OCI-LY3 (cell line): ENCODE results near the gene SMYD3.
"Not testable (repeated sequence)": the region's sequence is repeated elsewhere in the genome, so short reads cannot be mapped to it uniquely, and the experiment has no call there.

ENCODE experiments used
- H2AFZ ChIP-seq: fragments of 200-600, 300-600 bp; shearing (Covaris generic); 2 replicates; pipeline ENCODE4 v1.6.0; 2014; ENCODE audit warnings: antibody characterized with exemption, low read depth, low read length
- H3K27ac ChIP-seq: fragments of 200-600, 300-600 bp; sonication (generic); 2 replicates; pipeline ENCODE4 v1.5.1; 2014; ENCODE audit warnings: mild to moderate bottlenecking, low read length, moderate library complexity, mixed read lengths
- H3K27me3 ChIP-seq: fragments of 200-600, 300-600 bp; sonication (generic); 2 replicates; pipeline ENCODE4 v1.6.1; 2014; ENCODE audit warnings: low read depth, low read length, mixed read lengths
- H3K36me3 ChIP-seq: fragments of 200-600, 300-600 bp; sonication (generic); replicated peaks from 2 replicates; pipeline ENCODE3; 2014; ENCODE audit warnings: low read depth, low read length, mixed read lengths
- H3K4me1 ChIP-seq: fragments of 300-600, 200-600 bp; sonication (generic); 2 replicates; pipeline ENCODE4 v1.6.1; 2014; ENCODE audit warnings: low read length, mixed read lengths
- H3K4me2 ChIP-seq: fragments of 200-600, 300-600 bp; sonication (generic); 2 replicates; pipeline ENCODE4 v1.6.1; 2014; ENCODE audit warnings: low read length, mixed read lengths
- H3K4me3 ChIP-seq: fragments of 300-600, 200-600 bp; sonication (generic); 2 replicates; pipeline ENCODE4 v1.5.1; 2014; ENCODE audit warnings: antibody characterized with exemption, mild to moderate bottlenecking, low read length, moderate library complexity
- H3K79me2 ChIP-seq: fragments of 300-600, 200-600 bp; shearing (Covaris generic); 2 replicates; pipeline ENCODE4 v1.6.1; 2014; ENCODE audit warnings: mild to moderate bottlenecking, low read length, mixed read lengths
- H3K9ac ChIP-seq: fragments of 300-600, 200-600 bp; shearing (Covaris generic); 2 replicates; pipeline ENCODE4 v1.6.0; 2014; ENCODE audit warnings: mild to moderate bottlenecking, low read length, moderate library complexity
- H3K9me3 ChIP-seq: fragments of 200-600, 300-600 bp; shearing (Covaris generic); 2 replicates; pipeline ENCODE4 v1.6.1; 2014; ENCODE audit warnings: low read length, mixed read lengths; ENCODE audit not compliant: insufficient read depth
- H4K20me1 ChIP-seq: fragments of 200-600, 300-600 bp; sonication (generic); 2 replicates; pipeline ENCODE4 v1.6.1; 2016; ENCODE audit warnings: low read length, mixed read lengths; ENCODE audit not compliant: insufficient read depth
- EZH2phosphoT487 ChIP-seq: fragments of 200-600 bp; shearing (Covaris generic); IDR thresholded peaks from 2 replicates; pipeline ENCODE4 v1.6.1; 2018; ENCODE audit warnings: antibody characterized with exemption, mixed run types, low read depth
- TF ChIP-seq, protein P1 (sequence below): fragments of 200-600, 300-600 bp; sonication (generic); IDR thresholded peaks from 2 replicates; pipeline ENCODE4 v1.5.1; 2014; ENCODE audit warnings: antibody characterized with exemption, low read length, low read depth

The SMYD3 gene

DNA sequence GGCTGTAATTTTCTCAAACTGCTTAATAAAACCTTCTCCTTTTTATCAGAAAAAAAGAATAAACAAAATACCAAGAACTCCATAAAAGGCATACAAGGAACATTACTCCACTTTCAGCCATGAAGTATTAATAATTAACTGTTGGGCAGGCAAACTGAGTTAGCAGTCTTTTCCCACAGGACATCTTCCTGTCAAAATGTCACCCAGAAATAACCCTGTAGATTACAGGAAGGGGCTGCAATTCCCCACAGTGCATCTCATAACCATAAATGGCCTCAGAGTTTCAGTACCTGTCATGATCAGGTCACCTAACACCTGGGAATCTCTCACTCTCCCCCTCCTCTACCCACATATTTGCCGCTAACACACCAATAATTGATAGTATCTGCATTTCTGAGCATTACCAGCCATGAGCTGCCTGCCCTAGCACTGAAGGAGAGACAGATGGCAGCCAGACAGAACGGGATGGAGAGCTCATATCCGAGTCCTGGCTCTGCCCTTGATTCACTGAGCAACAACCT, 475.0 kb downstream of the SMYD3 start:
- H4K20me1 ChIP-seq = no peaks in the 10 kb centered on the region
- H3K27me3 ChIP-seq = no peaks in the 10 kb centered on the region
- H3K79me2 ChIP-seq = no peaks in the 10 kb centered on the region
- no peak overlapping the region for H3K27ac ChIP-seq
- no peak overlapping the region for H2AFZ ChIP-seq
- H3K4me2 ChIP-seq = peak overlapping the region; percentile 9
- H3K9me3 ChIP-seq = no peaks in the 10 kb centered on the region
- no peak overlapping the region for H3K9ac ChIP-seq
- H3K4me1 ChIP-seq = peaks cover 11% of the 10 kb centered on the region
- no peak overlapping the region for H3K4me3 ChIP-seq
- TF ChIP-seq, protein P1, sequence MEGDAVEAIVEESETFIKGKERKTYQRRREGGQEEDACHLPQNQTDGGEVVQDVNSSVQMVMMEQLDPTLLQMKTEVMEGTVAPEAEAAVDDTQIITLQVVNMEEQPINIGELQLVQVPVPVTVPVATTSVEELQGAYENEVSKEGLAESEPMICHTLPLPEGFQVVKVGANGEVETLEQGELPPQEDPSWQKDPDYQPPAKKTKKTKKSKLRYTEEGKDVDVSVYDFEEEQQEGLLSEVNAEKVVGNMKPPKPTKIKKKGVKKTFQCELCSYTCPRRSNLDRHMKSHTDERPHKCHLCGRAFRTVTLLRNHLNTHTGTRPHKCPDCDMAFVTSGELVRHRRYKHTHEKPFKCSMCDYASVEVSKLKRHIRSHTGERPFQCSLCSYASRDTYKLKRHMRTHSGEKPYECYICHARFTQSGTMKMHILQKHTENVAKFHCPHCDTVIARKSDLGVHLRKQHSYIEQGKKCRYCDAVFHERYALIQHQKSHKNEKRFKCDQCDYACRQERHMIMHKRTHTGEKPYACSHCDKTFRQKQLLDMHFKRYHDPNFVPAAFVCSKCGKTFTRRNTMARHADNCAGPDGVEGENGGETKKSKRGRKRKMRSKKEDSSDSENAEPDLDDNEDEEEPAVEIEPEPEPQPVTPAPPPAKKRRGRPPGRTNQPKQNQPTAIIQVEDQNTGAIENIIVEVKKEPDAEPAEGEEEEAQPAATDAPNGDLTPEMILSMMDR = no peak
- no peak for TF ChIP-seq EZH2phosphoT487
- no peaks in the 10 kb centered on the region for H3K36me3 ChIP-seq

DNA sequence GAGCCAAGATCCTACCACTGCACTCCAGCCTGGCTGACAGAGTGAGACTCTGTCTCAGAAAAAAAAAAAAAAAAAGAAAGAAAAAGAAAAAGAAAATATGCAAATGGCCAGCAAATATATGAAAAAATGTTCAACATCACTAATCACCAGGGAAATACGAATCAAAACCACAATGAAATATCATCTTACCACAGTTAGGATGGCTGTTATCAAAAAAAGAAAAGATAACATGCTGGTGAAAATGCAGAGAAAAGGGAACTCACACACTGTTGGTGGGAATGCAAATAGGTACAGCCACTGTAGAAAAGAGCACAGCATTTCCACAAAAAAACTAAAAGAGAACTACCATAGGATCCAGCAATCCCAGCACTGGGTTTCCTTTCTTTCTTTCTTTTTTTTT, 477.5 kb downstream of the SMYD3 start:
- Histone ChIP-seq H3K9me3 (no peaks in the 10 kb centered on the region), H3K4me2 (no peak overlapping the region), H3K27me3 (no peaks in the 10 kb centered on the region), H3K27ac (no peak overlapping the region), H3K9ac (no peak overlapping the region), H3K79me2 (no peaks in the 10 kb centered on the region), H2AFZ (no peak overlapping the region), H3K4me3 (no peak overlapping the region), H3K4me1 (peaks cover 11% of the 10 kb centered on the region), H4K20me1 (no peaks in the 10 kb centered on the region), H3K36me3 (no peaks in the 10 kb centered on the region)
- no peak for TF ChIP-seq EZH2phosphoT487
- TF ChIP-seq, protein P1 = no peak

DNA sequence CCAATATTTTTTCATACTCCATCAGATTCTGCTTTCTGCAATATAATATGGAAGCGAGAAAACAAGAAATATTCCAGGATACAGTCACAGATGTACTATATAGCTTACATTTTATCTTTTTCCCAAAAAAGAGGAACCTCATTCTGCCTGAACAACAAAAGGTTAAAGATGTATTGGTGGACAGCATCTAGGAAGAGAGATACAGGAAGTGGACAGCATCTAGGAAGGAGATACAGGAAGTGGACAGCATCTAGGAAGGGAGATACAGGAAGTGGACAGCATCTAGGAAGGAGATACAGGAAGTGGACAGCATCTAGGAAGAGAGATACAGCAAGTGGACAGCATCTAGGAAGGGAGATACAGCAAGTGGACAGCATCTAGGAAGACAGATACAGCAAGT, 483.0 kb downstream of the SMYD3 start:
- H3K4me2 ChIP-seq, H2AFZ ChIP-seq, H3K36me3 ChIP-seq, H3K9me3 ChIP-seq, H3K9ac ChIP-seq, H4K20me1 ChIP-seq, H3K27ac ChIP-seq, H3K4me3 ChIP-seq, H3K79me2 ChIP-seq, H3K27me3 ChIP-seq: not testable (repeated sequence)
- peaks cover 23% of the 10 kb centered on the region for H3K4me1 ChIP-seq

DNA sequence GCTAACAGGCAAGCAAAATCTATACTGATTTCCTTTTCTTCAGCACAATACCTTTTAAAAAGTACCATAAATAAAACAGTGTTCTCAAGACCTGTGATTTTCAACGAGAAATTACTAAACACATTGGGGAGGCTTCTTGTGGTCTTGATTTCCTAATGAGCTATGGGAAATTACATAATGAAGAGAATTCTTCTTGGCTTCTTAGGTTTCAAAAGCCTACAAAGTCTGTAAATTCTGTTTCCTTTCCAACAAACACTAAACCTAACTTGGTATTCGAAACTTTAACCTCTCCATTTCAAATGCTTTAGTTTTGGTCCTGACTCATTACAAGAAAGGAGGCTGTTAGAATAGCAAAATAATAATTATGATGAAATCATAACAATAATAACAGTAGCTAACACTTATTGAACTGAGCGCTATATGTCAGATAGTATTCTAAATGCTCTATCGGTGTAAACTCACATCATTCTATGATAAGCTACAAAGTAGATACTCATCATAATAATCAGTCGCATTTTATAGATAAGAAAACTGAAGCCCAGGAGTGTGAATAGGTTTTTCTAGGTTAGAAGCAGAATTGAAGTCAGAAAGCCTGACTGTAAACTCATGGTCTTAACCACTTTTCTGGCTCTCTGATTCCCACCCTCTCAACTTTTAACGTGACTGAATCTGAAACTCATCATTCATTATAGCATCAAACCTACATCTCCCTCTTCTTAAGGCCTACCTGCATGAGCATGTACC, 486.7 kb downstream of the SMYD3 start:
- H3K4me1 ChIP-seq = peaks cover 23% of the 10 kb centered on the region
- TF ChIP-seq, protein P1 = no peak
- no peak for TF ChIP-seq EZH2phosphoT487

More for the DNA sequence above, 486.7 kb downstream of the SMYD3 start:
- Histone ChIP-seq H3K27ac (peak overlapping the region; percentile 20; the same call in 1 of the 2 replicates), H4K20me1 (no peaks in the 10 kb centered on the region), H2AFZ (no peak overlapping the region), H3K79me2 (no peaks in the 10 kb centered on the region), H3K9ac (no peak overlapping the region), H3K36me3 (no peaks in the 10 kb centered on the region), H3K27me3 (no peaks in the 10 kb centered on the region), H3K4me3 (no peak overlapping the region), H3K4me2 (peak overlapping the region; percentile 41), H3K9me3 (no peaks in the 10 kb centered on the region)
